ENCODE data around the gene CATSPER3.
A peak's percentile ranks its signal among the peaks of the same experiment; 100 is the strongest.
"Not testable (repeated sequence)": the region's sequence is repeated elsewhere in the genome, so short reads cannot be mapped to it uniquely, and the experiment has no call there.

The CATSPER3 gene

DNA sequence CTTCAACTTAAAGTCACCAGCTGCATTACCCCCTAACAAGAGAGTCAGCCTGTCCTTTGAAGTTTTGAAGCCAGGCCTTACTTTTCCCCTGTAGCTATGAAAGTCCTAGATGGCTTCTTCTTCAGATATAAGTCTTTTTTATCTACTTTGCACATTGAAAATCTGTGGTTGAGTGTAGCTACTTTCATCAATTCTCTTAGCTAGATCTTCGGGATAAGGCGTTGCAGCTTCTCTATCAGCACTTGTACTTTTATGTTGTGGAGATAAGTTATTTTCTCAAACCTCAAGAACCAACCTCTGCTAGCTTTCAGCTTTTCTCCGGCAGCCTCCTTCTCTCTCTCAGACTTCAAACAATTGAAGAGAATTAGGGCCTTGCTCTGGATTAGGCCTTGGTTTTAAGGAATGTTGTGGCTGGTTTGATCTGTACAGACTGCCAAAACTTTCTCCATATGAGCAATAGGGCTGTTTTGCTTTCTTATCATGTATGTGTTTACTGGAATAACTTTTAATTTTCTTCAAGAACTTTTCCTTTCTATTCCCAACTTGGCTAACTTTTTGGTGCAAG is 21.6 kb downstream of the CATSPER3 start:
- H3K27ac ChIP-seq (replicated peaks), result no peak overlapping the region
- TF ChIP-seq GABPA (IDR thresholded peaks at IDR 0.05; ENCODE audit: low read depth), result no peak
- H3K27me3 ChIP-seq (ENCODE audit: insufficient read depth, poor library complexity, severe bottlenecking), result no peaks in the 10 kb centered on the region
- H3K4me3 ChIP-seq (replicated peaks; ENCODE audit: insufficient read depth, low read length), result no peak overlapping the region
- DNase-seq (ENCODE audit: low read depth in 1 of 2, low spot score in 1 of 2), result no peak

DNA sequence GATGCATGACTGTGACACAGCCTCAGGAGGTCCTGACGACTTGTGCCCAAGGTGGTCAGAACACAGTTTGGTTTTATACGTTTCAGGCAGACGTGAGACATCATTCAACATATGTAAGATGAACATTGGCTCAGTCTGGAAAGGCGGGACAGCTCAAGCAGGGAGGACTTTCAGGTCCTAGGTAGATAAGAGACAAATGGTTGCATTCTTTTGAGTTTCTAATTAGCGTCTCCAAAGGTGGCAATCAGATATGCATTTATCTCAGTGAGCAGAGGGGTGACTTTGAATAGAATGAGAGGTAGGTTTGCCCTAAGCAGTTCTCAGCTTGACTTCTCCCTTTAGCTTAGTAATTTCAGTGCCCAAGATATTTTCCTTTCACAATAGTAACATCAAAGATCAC is 22.5 kb downstream of the CATSPER3 start:
- DNase-seq (ENCODE audit: low read depth in 1 of 2, low spot score in 1 of 2); H3K27me3 ChIP-seq (ENCODE audit: insufficient read depth, poor library complexity, severe bottlenecking); H3K4me3 ChIP-seq (replicated peaks; ENCODE audit: insufficient read depth, low read length); H3K27ac ChIP-seq (replicated peaks): not testable (repeated sequence)

DNA sequence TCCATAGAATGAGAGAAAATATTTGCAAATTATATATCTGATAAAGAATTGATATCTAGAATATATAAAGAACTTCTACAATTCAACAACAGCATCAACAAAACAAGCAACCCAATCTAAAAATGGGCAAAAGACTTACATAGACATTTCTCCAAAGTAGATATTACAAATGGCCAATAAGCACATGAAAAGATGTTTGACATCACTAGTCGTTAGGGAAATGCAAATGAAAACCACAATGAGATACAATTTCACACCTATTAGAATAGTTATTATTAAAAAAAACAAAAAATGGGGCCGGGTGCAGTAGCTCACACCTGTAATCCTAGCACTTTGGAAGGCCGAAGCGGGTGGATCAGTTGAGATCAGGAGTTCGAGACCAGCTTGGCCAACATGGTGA is 24.4 kb downstream of the CATSPER3 start:
- TF ChIP-seq SPI1 (IDR thresholded peaks at IDR 0.05; ENCODE audit: borderline replicate concordance, low read depth) (no peak), POLR2AphosphoS5 (IDR thresholded peaks at IDR 0.05; ENCODE audit: low read depth) (no peak), GABPA (IDR thresholded peaks at IDR 0.05; ENCODE audit: low read depth) (no peak)
- TF ChIP-seq, protein P1, sequence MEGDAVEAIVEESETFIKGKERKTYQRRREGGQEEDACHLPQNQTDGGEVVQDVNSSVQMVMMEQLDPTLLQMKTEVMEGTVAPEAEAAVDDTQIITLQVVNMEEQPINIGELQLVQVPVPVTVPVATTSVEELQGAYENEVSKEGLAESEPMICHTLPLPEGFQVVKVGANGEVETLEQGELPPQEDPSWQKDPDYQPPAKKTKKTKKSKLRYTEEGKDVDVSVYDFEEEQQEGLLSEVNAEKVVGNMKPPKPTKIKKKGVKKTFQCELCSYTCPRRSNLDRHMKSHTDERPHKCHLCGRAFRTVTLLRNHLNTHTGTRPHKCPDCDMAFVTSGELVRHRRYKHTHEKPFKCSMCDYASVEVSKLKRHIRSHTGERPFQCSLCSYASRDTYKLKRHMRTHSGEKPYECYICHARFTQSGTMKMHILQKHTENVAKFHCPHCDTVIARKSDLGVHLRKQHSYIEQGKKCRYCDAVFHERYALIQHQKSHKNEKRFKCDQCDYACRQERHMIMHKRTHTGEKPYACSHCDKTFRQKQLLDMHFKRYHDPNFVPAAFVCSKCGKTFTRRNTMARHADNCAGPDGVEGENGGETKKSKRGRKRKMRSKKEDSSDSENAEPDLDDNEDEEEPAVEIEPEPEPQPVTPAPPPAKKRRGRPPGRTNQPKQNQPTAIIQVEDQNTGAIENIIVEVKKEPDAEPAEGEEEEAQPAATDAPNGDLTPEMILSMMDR (IDR thresholded peaks at IDR 0.05; ENCODE audit: insufficient read depth, low read length), result no peak
- TF ChIP-seq, protein P2, sequence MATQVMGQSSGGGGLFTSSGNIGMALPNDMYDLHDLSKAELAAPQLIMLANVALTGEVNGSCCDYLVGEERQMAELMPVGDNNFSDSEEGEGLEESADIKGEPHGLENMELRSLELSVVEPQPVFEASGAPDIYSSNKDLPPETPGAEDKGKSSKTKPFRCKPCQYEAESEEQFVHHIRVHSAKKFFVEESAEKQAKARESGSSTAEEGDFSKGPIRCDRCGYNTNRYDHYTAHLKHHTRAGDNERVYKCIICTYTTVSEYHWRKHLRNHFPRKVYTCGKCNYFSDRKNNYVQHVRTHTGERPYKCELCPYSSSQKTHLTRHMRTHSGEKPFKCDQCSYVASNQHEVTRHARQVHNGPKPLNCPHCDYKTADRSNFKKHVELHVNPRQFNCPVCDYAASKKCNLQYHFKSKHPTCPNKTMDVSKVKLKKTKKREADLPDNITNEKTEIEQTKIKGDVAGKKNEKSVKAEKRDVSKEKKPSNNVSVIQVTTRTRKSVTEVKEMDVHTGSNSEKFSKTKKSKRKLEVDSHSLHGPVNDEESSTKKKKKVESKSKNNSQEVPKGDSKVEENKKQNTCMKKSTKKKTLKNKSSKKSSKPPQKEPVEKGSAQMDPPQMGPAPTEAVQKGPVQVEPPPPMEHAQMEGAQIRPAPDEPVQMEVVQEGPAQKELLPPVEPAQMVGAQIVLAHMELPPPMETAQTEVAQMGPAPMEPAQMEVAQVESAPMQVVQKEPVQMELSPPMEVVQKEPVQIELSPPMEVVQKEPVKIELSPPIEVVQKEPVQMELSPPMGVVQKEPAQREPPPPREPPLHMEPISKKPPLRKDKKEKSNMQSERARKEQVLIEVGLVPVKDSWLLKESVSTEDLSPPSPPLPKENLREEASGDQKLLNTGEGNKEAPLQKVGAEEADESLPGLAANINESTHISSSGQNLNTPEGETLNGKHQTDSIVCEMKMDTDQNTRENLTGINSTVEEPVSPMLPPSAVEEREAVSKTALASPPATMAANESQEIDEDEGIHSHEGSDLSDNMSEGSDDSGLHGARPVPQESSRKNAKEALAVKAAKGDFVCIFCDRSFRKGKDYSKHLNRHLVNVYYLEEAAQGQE (IDR thresholded peaks at IDR 0.05; ENCODE audit: insufficient replicate concordance, low read depth), result no peak
- H3K4me3 ChIP-seq (replicated peaks; ENCODE audit: insufficient read depth, low read length), result no peak overlapping the region
- no peak for DNase-seq (ENCODE audit: low read depth in 1 of 2, low spot score in 1 of 2)
- no peak overlapping the region for H3K27ac ChIP-seq (replicated peaks)
- no peaks in the 10 kb centered on the region for H3K27me3 ChIP-seq (ENCODE audit: insufficient read depth, poor library complexity, severe bottlenecking)

DNA sequence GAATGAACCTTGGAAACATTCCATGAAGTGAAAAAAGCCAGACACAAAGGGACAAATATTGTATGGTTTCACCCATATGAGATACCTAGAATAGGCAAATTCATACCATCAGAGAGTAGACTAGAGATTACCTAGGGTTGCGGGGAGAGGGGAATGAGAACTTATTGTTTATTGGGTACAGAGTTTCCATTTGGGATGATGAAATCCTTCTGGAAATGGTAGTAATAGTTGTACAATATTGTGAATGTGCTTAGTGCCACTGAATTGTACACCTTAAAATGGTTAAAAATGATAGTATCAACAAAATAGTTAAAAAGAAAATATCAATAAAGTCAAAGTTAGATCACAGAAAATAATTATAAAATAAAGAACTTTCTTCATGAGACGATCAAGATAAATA is 25.5 kb downstream of the CATSPER3 start:
- Histone ChIP-seq H3K27ac (replicated peaks) (no peak overlapping the region), H3K4me3 (replicated peaks; ENCODE audit: insufficient read depth, low read length) (no peak overlapping the region), H3K27me3 (ENCODE audit: insufficient read depth, poor library complexity, severe bottlenecking) (no peaks in the 10 kb centered on the region)
- DNase-seq (ENCODE audit: low read depth in 1 of 2, low spot score in 1 of 2), result no peak
- TF ChIP-seq, protein P1 (IDR thresholded peaks at IDR 0.05; ENCODE audit: insufficient read depth, low read length), result no peak
- TF ChIP-seq SPI1 (IDR thresholded peaks at IDR 0.05; ENCODE audit: borderline replicate concordance, low read depth), result no peak
- TF ChIP-seq GABPA (IDR thresholded peaks at IDR 0.05; ENCODE audit: low read depth), result no peak
- TF ChIP-seq, protein P2 (IDR thresholded peaks at IDR 0.05; ENCODE audit: insufficient replicate concordance, low read depth), result no peak
- no peak for TF ChIP-seq POLR2AphosphoS5 (IDR thresholded peaks at IDR 0.05; ENCODE audit: low read depth)

DNA sequence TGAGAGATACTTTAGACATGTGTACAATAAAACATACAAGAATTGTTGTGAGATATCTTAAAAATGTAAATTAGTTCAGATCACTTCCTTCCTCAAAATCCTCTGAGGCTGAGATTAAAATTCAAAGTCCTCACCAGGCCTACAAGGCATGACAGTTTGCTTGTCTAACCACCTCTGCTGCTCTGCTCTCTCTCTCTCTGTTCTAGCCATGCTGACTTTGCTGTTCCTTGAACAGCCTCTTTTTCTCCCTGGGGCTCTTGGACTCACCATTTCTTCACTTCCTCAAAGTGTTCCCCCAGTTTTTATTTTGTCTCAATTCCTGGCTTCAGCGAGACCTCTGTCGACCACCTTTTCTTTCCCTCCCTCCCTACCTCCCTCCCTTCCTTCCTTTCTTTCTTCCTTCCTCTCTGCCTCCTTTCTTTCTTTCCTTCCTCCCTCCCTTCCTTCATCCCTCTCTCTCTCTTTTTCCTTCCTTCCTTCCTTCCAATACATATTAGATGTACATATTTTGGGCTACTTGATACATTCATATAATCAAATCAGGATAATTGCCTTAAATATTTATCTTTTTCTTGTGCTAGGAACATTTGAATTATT is 27.0 kb downstream of the CATSPER3 start:
- Histone ChIP-seq H3K27ac (replicated peaks) (no peak overlapping the region), H3K4me3 (replicated peaks; ENCODE audit: insufficient read depth, low read length) (no peak overlapping the region), H3K27me3 (ENCODE audit: insufficient read depth, poor library complexity, severe bottlenecking) (no peaks in the 10 kb centered on the region)
- TF ChIP-seq SPI1 (IDR thresholded peaks at IDR 0.05; ENCODE audit: borderline replicate concordance, low read depth) (peak; percentile 41; the same call in 1 of the 2 replicates), POLR2AphosphoS5 (IDR thresholded peaks at IDR 0.05; ENCODE audit: low read depth) (no peak)
- DNase-seq (ENCODE audit: low read depth in 1 of 2, low spot score in 1 of 2), result peak in 1 of 2 experiments; percentile 1
